Nephron (organoid): Measurements from ENCODE around the gene FNDC3B.

Experiments
- H3K27ac Mint-ChIP-seq, 3 experiments: 2 replicates each; pipeline ENCODE4 v1.8.0; 2020; ENCODE audit warnings: mixed read lengths in 3 of 3, mild to moderate bottlenecking in 2 of 3, moderate library complexity in 1 of 3
- H3K27me3 Mint-ChIP-seq: 2 replicates; pipeline ENCODE4 v1.8.0; 2021; ENCODE audit warnings: low read depth, mild to moderate bottlenecking, moderate library complexity, mixed read lengths
- H3K36me3 Mint-ChIP-seq: 2 replicates; pipeline ENCODE4 v1.8.0; 2020; ENCODE audit warnings: low read depth, mixed read lengths
- H3K4me1 Mint-ChIP-seq: 2 replicates; pipeline ENCODE4 v1.8.0; 2020; ENCODE audit warnings: mixed read lengths
- H3K4me3 Mint-ChIP-seq, 3 experiments: 2 replicates each; pipeline ENCODE4 v1.8.0; 2020; ENCODE audit warnings: mild to moderate bottlenecking in 3 of 3, mixed read lengths in 3 of 3, moderate library complexity in 2 of 3
- H3K9me3 Mint-ChIP-seq: 2 replicates; pipeline ENCODE4 v1.8.0; 2020; ENCODE audit warnings: mixed read lengths
- TF ChIP-seq, protein P1 (sequence below), 3 experiments: fragments of 200-600 bp; sonication (generic); IDR thresholded peaks; one replicate each; pipeline ENCODE4 v1.5.0; 2021; ENCODE audit warnings: antibody characterized with exemption in 3 of 3; ENCODE audit not compliant: unreplicated experiment in 3 of 3

FNDC3B gene

DNA sequence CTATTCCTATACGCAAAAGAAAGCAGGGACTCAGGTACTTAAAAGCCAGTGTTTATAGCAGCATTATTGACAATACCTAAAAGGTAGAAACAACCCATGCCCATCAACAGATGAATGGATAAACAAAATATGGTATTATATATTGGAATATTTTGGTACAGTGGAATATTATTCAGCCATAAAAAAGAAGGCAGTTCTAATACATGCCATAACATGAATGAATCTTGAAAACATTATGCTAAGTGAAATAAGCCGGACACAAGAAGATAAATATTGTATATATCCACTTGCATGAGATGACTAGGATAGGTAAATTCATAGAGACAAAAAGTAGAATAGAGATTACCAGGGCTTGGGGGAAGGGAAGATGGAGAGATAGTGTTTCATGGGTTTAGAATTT, 9.2 kb downstream of the FNDC3B start:
- no peak overlapping the region for H3K27ac Mint-ChIP-seq
- TF ChIP-seq, protein P1, sequence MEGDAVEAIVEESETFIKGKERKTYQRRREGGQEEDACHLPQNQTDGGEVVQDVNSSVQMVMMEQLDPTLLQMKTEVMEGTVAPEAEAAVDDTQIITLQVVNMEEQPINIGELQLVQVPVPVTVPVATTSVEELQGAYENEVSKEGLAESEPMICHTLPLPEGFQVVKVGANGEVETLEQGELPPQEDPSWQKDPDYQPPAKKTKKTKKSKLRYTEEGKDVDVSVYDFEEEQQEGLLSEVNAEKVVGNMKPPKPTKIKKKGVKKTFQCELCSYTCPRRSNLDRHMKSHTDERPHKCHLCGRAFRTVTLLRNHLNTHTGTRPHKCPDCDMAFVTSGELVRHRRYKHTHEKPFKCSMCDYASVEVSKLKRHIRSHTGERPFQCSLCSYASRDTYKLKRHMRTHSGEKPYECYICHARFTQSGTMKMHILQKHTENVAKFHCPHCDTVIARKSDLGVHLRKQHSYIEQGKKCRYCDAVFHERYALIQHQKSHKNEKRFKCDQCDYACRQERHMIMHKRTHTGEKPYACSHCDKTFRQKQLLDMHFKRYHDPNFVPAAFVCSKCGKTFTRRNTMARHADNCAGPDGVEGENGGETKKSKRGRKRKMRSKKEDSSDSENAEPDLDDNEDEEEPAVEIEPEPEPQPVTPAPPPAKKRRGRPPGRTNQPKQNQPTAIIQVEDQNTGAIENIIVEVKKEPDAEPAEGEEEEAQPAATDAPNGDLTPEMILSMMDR (IDR thresholded peaks at IDR 0.05; ENCODE audit: unreplicated experiment in 3 of 3), result no peak
- peaks cover 51% of the 10 kb centered on the region for H3K36me3 Mint-ChIP-seq
- H3K4me3 Mint-ChIP-seq, result no peak overlapping the region
- peaks cover 36% of the 10 kb centered on the region for H3K4me1 Mint-ChIP-seq
- no peaks in the 10 kb centered on the region for H3K27me3 Mint-ChIP-seq
- H3K9me3 Mint-ChIP-seq, result no peaks in the 10 kb centered on the region

GRCh38 chr3:172051310-172051956, 12.1 kb downstream of the FNDC3B start:
- H3K4me1 Mint-ChIP-seq, result peaks cover 22% of the 10 kb centered on the region
- TF ChIP-seq, protein P1 (IDR thresholded peaks at IDR 0.05; ENCODE audit: unreplicated experiment in 3 of 3), result no peak
- no peaks in the 10 kb centered on the region for H3K9me3 Mint-ChIP-seq

GRCh38 chr3:172051957-172052354, 12.6 kb downstream of the FNDC3B start:
- Mint-ChIP-seq H3K9me3 (no peaks in the 10 kb centered on the region), H3K4me3 (no peak overlapping the region), H3K27me3 (no peaks in the 10 kb centered on the region), H3K27ac (no peak overlapping the region), H3K36me3 (peaks cover 62% of the 10 kb centered on the region), H3K4me1 (peaks cover 22% of the 10 kb centered on the region)
- TF ChIP-seq, protein P1 (IDR thresholded peaks at IDR 0.05; ENCODE audit: unreplicated experiment in 3 of 3), result no peak

More at GRCh38 chr3:172051310-172051956, 12.1 kb downstream of the FNDC3B start:
- Mint-ChIP-seq H3K36me3 (peaks cover 62% of the 10 kb centered on the region), H3K27me3 (no peaks in the 10 kb centered on the region), H3K27ac (no peak overlapping the region), H3K4me3 (no peak overlapping the region)

- H3K27me3 Mint-ChIP-seq, result no peaks in the 10 kb centered on the region
- no peak overlapping the region for H3K4me3 Mint-ChIP-seq
- TF ChIP-seq, protein P1 (IDR thresholded peaks at IDR 0.05; ENCODE audit: unreplicated experiment in 3 of 3), result no peak
- H3K27ac Mint-ChIP-seq, result no peak overlapping the region
- H3K9me3 Mint-ChIP-seq, result no peaks in the 10 kb centered on the region
- peaks cover 27% of the 10 kb centered on the region for H3K4me1 Mint-ChIP-seq
- peaks cover 62% of the 10 kb centered on the region for H3K36me3 Mint-ChIP-seq
Observed at GRCh38 chr3:172052405-172052804, 13.0 kb downstream of the FNDC3B start.

DNA sequence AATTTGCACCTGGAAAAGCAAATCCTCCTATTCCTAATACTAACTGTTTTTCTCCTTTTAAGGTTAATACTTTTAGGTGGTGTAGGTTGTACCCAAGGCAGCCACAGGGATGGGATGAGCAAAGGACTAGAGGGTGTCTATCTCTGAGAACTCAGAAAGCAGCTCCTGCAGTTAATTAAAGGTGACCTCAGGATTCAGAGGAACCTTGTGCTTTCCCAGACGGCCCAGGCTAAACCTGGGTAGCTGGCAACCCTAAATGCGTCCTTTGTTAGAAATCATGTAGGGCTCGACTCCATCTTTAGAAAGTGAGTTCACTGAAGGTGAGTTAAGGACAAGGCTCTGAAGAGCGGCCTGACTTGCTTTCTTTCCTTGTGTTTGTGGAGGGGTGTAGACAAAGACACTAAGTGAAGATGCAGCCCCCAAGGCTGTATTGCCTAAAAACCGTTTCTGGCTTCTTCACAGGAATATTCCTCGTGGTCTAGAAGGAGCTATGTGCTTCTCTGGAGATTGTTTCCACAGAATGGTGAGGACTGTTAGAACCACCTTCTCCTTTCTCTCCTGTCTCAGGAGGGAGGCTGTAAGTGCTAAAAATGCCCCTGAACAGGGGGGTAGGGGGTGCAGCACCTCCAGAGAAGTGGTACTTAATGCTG, 14.9 kb downstream of the FNDC3B start:
- no peaks in the 10 kb centered on the region for H3K9me3 Mint-ChIP-seq
- no peak overlapping the region for H3K27ac Mint-ChIP-seq
- peaks cover 50% of the 10 kb centered on the region for H3K36me3 Mint-ChIP-seq

More for the DNA sequence above, 14.9 kb downstream of the FNDC3B start:
- Mint-ChIP-seq H3K4me3 (no peak overlapping the region), H3K27me3 (no peaks in the 10 kb centered on the region), H3K4me1 (peaks cover 41% of the 10 kb centered on the region)
- TF ChIP-seq, protein P1 (IDR thresholded peaks at IDR 0.05; ENCODE audit: unreplicated experiment in 3 of 3), result no peak
